Activated naive CD4-positive, alpha-beta T cell treated with anti-CD3 and anti-CD28 coated beads, Interleukin-2, amount 50 U/mL, for 72 hours (primary cell): Measurements from ENCODE around the gene APOL4. TPM values are rescaled to one million over a fixed set of nuclear protein-coding genes. Genes with fewer than 3 reads are reported as not detected.

Experiments used
- ATAC-seq, 2 donors: fragments of 150-1000 bp; cut with Tn5 transposase; 2 replicates each; pipeline ENCODE4 v1.10.0; 2021; ENCODE audit warnings: mild to moderate bottlenecking in 2 of 2, moderate library complexity in 2 of 2
- DNase-seq, 2 donors: peaks; one replicate each; pipeline ENCODE4 v3.0.0; 2021 to 2022; ENCODE audit warnings: low spot score in 2 of 2
- H3K27ac Mint-ChIP-seq, 2 donors: one replicate each; pipeline ENCODE4 v1.8.0; 2022; ENCODE audit warnings: mild to moderate bottlenecking in 2 of 2, mixed read lengths in 2 of 2
- H3K36me3 Mint-ChIP-seq, 2 donors: one replicate each; pipeline ENCODE4 v1.8.0; 2022; ENCODE audit warnings: mixed read lengths in 2 of 2
- H3K9me3 Mint-ChIP-seq, 2 donors: one replicate each; pipeline ENCODE4 v1.8.0; 2022; ENCODE audit warnings: mixed read lengths in 2 of 2
- total RNA-seq, 2 donors: library from RNA; stranded (reverse); gene quantifications; one replicate each; pipeline ENCODE4 v1.2.3, GENCODE V29; 2022

APOL4 gene
- total RNA-seq, 2 donors from 2014 or later: 0.14 to 0.18 TPM

- ATAC-seq (no peak), DNase-seq (no peak)
- no peak overlapping the region for H3K27ac Mint-ChIP-seq
- H3K36me3 Mint-ChIP-seq: peaks cover 0 to 9% of the 10 kb centered on the region in 2 donors
- no peaks in the 10 kb centered on the region for H3K9me3 Mint-ChIP-seq
Measured at GRCh38 chr22:36141481-36141880, 60.1 kb downstream of the APOL4 start.

Other genes starting within 250 kb of the APOL4 start
- gene RBFOX2, start 173.0 kb downstream of the APOL4 start, total RNA-seq: 1 to 10 TPM; 2.2 to 4.9 TPM
- 10 to 100 TPM; 46.4 to 70.0 TPM for gene APOL3, start 41.1 kb downstream of the APOL4 start, total RNA-seq
- 10 to 100 TPM; 51.3 to 68.6 TPM for gene APOL2, start 37.7 kb upstream of the APOL4 start, total RNA-seq
- gene APOL1, start 51.3 kb upstream of the APOL4 start, total RNA-seq: 10 to 100 TPM; 27.2 to 40.5 TPM
- 100 to 1,000 TPM; 521 to 691 TPM for gene MYH9, start 186.2 kb upstream of the APOL4 start, total RNA-seq